GM23338 (cell line): ENCODE results near the gene HSD11B1L.

Experiments used
- CREB1 ChIP-seq: fragments of 250-450 bp; sonication (Bioruptor Pico); IDR thresholded peaks from 2 replicates; pipeline ENCODE4 v1.5.0; 2020; ENCODE audit warnings: low read depth, mild to moderate bottlenecking, moderate library complexity
- CTCF ChIP-seq, 2 experiments: fragments of 200-600 bp in 1 of 2; sonication (generic) in 1 of 2; conservative IDR thresholded peaks; 2 replicates each; pipeline versions ENCODE4 v1.5.1 to v1.6.1; 2016 to 2017; ENCODE audit warnings: antibody characterized with exemption in 2 of 2, low read depth in 2 of 2, mild to moderate bottlenecking in 2 of 2, moderate library complexity in 1 of 2
- ETS1 ChIP-seq: IDR thresholded peaks from 2 replicates; pipeline ENCODE4 v1.6.1; 2016; ENCODE audit warnings: antibody characterized with exemption
- EZH2 ChIP-seq: fragments of 200-600 bp; sonication (generic); IDR thresholded peaks from one replicate; pipeline ENCODE4 v1.8.0; 2017; ENCODE audit warnings: antibody characterized with exemption, mild to moderate bottlenecking, low read depth; ENCODE audit not compliant: unreplicated experiment
- EZH2phosphoT487 ChIP-seq: fragments of 200-600 bp; sonication (generic); IDR thresholded peaks from one replicate; pipeline ENCODE4 v1.8.1; 2018; ENCODE audit warnings: antibody characterized with exemption; ENCODE audit not compliant: unreplicated experiment
- POLR2AphosphoS5 ChIP-seq: IDR thresholded peaks from 2 replicates; pipeline ENCODE4 v1.6.1; 2016; ENCODE audit warnings: antibody characterized with exemption, low read depth
- REST ChIP-seq: IDR thresholded peaks from one replicate; pipeline ENCODE4 v1.6.1; 2018; ENCODE audit warnings: antibody characterized with exemption; ENCODE audit not compliant: unreplicated experiment

GRCh38 chr19:5719274-5719960 lies 38.6 kb downstream of the HSD11B1L start:
- TF ChIP-seq CTCF (conservative IDR thresholded peaks at IDR 0.05; ENCODE audit: low read depth in 2 of 2) (no peak), POLR2AphosphoS5 (no peak), REST (no peak), EZH2phosphoT487 (no peak), EZH2 (no peak), CREB1 (CRISPR knock-in tag) (no peak), ETS1 (no peak)
